DND-41 (cell line): Measurements from ENCODE around the gene CLASP1.

Experiments
- ATAC-seq: fragments of 200-7000 bp; cut with Tn5 transposase; 3 replicates; pipeline ENCODE4 v1.9.1; 2021; ENCODE audit warnings: low read depth; ENCODE audit not compliant: insufficient read depth
- DNase-seq: peaks from one replicate; pipeline ENCODE4 v3.0.0-alpha.2; 2020
- H2AFZ ChIP-seq: 2 replicates; pipeline ENCODE4 v1.6.0; 2012; ENCODE audit warnings: low read depth, low read length
- H3K27ac ChIP-seq: 2 replicates; pipeline ENCODE4 v1.5.1; 2012; ENCODE audit warnings: low read length, inconsistent platforms
- H3K27me3 ChIP-seq: fragments of 200-600 bp; sonication (generic); 2 replicates; pipeline ENCODE4 v1.6.0; 2012; ENCODE audit warnings: low read length, mild to moderate bottlenecking, inconsistent platforms; ENCODE audit not compliant: insufficient read depth, poor library complexity
- H3K36me3 ChIP-seq: 2 replicates; pipeline ENCODE4 v1.5.1; 2012; ENCODE audit warnings: low read length, inconsistent platforms; ENCODE audit not compliant: insufficient read depth
- H3K4me1 ChIP-seq: 2 replicates; pipeline ENCODE4 v1.5.1; 2012; ENCODE audit warnings: mild to moderate bottlenecking, low read length; ENCODE audit not compliant: insufficient read depth
- H3K4me2 ChIP-seq: 2 replicates; pipeline ENCODE4 v1.6.0; 2012; ENCODE audit warnings: mild to moderate bottlenecking, moderate library complexity, low read length, inconsistent platforms; ENCODE audit not compliant: insufficient read depth
- H3K4me3 ChIP-seq, 2 experiments: fragments of 200-600 bp in 1 of 2; shearing (Covaris generic) in 1 of 2; 2 replicates each; pipeline ENCODE4 v1.5.1; 2012 to 2016; ENCODE audit warnings: inconsistent platforms in 2 of 2, low read length in 2 of 2, mild to moderate bottlenecking in 2 of 2, low read depth in 1 of 2, moderate library complexity in 1 of 2
- H3K79me2 ChIP-seq: 2 replicates; pipeline ENCODE4 v1.6.0; 2012; ENCODE audit warnings: low read length, inconsistent platforms; ENCODE audit not compliant: insufficient read depth
- H3K9ac ChIP-seq: 2 replicates; pipeline ENCODE4 v1.6.0; 2012; ENCODE audit warnings: low read depth, mild to moderate bottlenecking, inconsistent platforms, low read length, moderate library complexity
- H3K9me3 ChIP-seq: 2 replicates; pipeline ENCODE4 v1.5.1; 2012; ENCODE audit warnings: low read length, moderate library complexity, mild to moderate bottlenecking, inconsistent platforms; ENCODE audit not compliant: insufficient read depth, severe bottlenecking
- H4K20me1 ChIP-seq: 2 replicates; pipeline ENCODE4 v1.6.0; 2012; ENCODE audit warnings: low read length; ENCODE audit not compliant: insufficient read depth
- EZH2 ChIP-seq: IDR thresholded peaks from 3 replicates; pipeline ENCODE4 v1.6.1; 2012; ENCODE audit warnings: borderline replicate concordance, low read depth, mild to moderate bottlenecking, moderate library complexity, low read length, inconsistent platforms; ENCODE audit not compliant: severe bottlenecking
- TF ChIP-seq, protein P1 (sequence below): IDR thresholded peaks from 2 replicates; pipeline ENCODE4 v1.5.1; 2012; ENCODE audit warnings: borderline replicate concordance, low read length, moderate library complexity, mild to moderate bottlenecking; ENCODE audit not compliant: poor library complexity, severe bottlenecking; ENCODE audit errors: extremely low read depth

The CLASP1 gene

GRCh38 chr2:121596221-121597080, 52.8 kb downstream of the CLASP1 start:
- no peak overlapping the region for H2AFZ ChIP-seq
- DNase-seq (no peak), ATAC-seq (peak; percentile 76)
- no peak overlapping the region for H3K4me2 ChIP-seq
- H3K36me3 ChIP-seq, result peaks cover 6% of the 10 kb centered on the region
- peaks cover 32% of the 10 kb centered on the region for H4K20me1 ChIP-seq
- peaks cover 73% of the 10 kb centered on the region for H3K79me2 ChIP-seq
- peaks cover 6% of the 10 kb centered on the region; the same call in 1 of the 2 replicates for H3K4me1 ChIP-seq
- TF ChIP-seq, protein P1, sequence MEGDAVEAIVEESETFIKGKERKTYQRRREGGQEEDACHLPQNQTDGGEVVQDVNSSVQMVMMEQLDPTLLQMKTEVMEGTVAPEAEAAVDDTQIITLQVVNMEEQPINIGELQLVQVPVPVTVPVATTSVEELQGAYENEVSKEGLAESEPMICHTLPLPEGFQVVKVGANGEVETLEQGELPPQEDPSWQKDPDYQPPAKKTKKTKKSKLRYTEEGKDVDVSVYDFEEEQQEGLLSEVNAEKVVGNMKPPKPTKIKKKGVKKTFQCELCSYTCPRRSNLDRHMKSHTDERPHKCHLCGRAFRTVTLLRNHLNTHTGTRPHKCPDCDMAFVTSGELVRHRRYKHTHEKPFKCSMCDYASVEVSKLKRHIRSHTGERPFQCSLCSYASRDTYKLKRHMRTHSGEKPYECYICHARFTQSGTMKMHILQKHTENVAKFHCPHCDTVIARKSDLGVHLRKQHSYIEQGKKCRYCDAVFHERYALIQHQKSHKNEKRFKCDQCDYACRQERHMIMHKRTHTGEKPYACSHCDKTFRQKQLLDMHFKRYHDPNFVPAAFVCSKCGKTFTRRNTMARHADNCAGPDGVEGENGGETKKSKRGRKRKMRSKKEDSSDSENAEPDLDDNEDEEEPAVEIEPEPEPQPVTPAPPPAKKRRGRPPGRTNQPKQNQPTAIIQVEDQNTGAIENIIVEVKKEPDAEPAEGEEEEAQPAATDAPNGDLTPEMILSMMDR, result peak; percentile 49
- no peak for TF ChIP-seq EZH2
- H3K27me3 ChIP-seq, result no peaks in the 10 kb centered on the region
- no peak overlapping the region for H3K9ac ChIP-seq
- no peaks in the 10 kb centered on the region for H3K9me3 ChIP-seq
- no peak overlapping the region for H3K4me3 ChIP-seq
- H3K27ac ChIP-seq, result no peak overlapping the region

- ATAC-seq (no peak), DNase-seq (no peak)
- Histone ChIP-seq H3K27ac (no peak overlapping the region), H3K4me3 (no peak overlapping the region), H3K27me3 (no peaks in the 10 kb centered on the region), H3K79me2 (peaks cover 69% of the 10 kb centered on the region), H3K4me2 (no peak overlapping the region), H4K20me1 (peaks cover 32% of the 10 kb centered on the region), H3K9ac (no peak overlapping the region), H3K4me1 (peaks cover 6% of the 10 kb centered on the region; the same call in 1 of the 2 replicates), H3K36me3 (peaks cover 6% of the 10 kb centered on the region), H2AFZ (no peak overlapping the region), H3K9me3 (no peaks in the 10 kb centered on the region)
- TF ChIP-seq, protein P1, result no peak
- TF ChIP-seq EZH2, result no peak
Observed at GRCh38 chr2:121595012-121595891, 54.0 kb downstream of the CLASP1 start.

DNA sequence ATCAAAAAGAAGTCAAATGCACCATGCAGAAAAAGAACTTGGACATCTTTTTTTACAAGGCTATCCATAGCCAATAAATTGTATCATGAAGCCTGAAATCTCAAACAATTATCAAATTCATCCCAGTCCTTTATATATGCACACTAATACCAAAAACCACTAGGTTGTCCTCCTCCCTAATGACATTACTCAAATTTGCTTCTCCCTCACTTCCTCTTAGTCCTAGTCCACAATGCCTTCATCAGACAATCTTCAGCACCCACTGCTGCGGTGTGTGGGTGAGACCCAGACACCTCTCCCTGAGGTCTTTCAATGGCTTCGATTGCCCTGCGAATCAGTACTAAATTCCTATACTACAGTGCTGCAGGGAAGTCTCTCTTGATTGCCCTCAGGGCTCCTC, 58.1 kb downstream of the CLASP1 start:
- Histone ChIP-seq H3K4me3 (no peak overlapping the region), H3K4me2 (no peak overlapping the region), H3K27me3 (no peaks in the 10 kb centered on the region), H3K9ac (no peak overlapping the region), H2AFZ (no peak overlapping the region), H3K9me3 (no peaks in the 10 kb centered on the region), H3K27ac (no peak overlapping the region), H3K79me2 (peaks cover 67% of the 10 kb centered on the region), H3K4me1 (no peaks in the 10 kb centered on the region), H3K36me3 (peaks cover 15% of the 10 kb centered on the region), H4K20me1 (peaks cover 24% of the 10 kb centered on the region)
- no peak for TF ChIP-seq EZH2
- TF ChIP-seq, protein P1, result no peak
- ATAC-seq (no peak), DNase-seq (no peak)
